VCaP (cell line): ENCODE results near the gene ATF6B.
"Not testable (repeated sequence)": the region's sequence is repeated elsewhere in the genome, so short reads cannot be mapped to it uniquely, and the experiment has no call there.

Experiments used
- H3K27ac ChIP-seq: fragments of 450-650 bp; 2 replicates; pipeline ENCODE4 v1.5.1; 2017
- CTCF ChIP-seq: fragments of 450-650 bp; conservative IDR thresholded peaks from 2 replicates; pipeline ENCODE4 v1.5.1; 2017; ENCODE audit warnings: mild to moderate bottlenecking, moderate library complexity

ATF6B gene

GRCh38 chr6:32109114-32109764, 18.8 kb downstream of the ATF6B start, which contains the start of gene TNXB:
Gene TNXB (minus strand): TSS chr6:32109338. CDS start chr6:32098198, 11,140 bp downstream.
- H3K27ac ChIP-seq = no peak within 1 kb of the TSS
- TF ChIP-seq CTCF = no peak

DNA sequence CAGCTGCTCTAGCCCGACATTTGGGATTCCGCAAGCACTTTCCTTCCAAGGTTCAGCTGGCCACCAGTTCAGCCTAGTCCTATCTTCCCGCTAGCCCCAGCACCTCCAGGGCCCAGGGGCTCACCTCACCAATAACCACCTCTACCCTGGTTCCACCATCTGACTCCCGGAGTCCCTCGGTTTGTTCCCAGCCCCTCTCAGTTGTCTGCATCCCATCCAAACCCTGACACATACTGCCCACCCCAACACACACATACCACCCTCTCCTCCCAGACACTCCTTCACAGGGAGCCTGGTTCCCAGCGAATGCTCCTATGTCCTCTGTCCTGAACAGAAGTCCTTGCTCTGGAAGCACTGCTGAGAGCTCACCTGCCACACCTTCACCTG, 19.3 kb downstream of the ATF6B start:
- no peak for TF ChIP-seq CTCF
- H3K27ac ChIP-seq = no peak overlapping the region

DNA sequence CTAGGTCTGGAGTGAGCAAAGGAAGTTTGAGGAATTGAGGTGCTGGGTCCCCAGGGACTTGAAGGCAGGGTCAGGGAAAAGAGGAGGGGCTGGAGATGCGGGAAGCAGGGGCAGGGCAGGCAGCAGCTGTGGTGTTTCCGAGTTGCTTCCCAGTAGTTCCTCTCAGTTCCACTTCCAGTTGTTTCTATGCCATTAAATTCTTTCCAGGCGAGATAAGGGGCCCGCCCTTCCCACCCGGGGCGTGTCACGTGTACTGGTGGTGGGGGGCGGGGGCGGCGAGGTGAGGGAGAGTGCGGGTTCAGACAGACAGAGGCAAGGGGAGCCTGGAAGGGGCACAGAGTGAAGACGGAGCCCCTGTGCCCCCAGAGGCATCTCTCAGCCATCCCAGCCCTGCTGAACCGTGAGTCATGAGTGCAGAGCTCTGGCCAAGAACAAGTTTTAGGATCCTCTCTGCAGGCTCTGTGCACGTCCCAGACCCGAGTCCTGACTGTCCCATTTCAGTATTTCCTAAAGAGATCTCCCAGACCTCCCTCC, 19.9 kb downstream of the ATF6B start:
- no peak for TF ChIP-seq CTCF
- no peak overlapping the region for H3K27ac ChIP-seq

- TF ChIP-seq CTCF = no peak
- H3K27ac ChIP-seq = no peak overlapping the region
Observed at GRCh38 chr6:32107406-32107805, 20.6 kb downstream of the ATF6B start.

DNA sequence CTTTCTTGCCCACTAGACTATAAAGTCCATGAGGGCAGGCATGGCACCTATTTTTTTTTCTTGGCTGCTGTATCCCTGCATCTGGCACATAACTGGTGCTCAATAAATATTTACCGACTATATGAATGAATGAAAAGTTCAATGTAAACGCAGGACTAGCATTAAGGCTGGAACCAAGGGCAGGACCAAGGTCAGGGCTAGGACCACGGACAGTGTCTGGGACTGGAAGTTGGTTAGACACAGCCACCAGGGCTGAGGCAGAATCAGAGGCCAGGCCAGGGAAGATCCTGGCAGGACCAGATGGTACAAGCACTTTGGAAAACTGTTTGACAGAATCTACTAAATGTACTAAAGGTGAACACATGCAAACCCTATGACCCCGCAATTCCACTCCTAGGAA, 22.6 kb downstream of the ATF6B start:
- no peak for TF ChIP-seq CTCF
- no peak overlapping the region for H3K27ac ChIP-seq

GRCh38 chr6:32102255-32102654, 25.8 kb downstream of the ATF6B start:
- H3K27ac ChIP-seq = no peak overlapping the region
- no peak for TF ChIP-seq CTCF

DNA sequence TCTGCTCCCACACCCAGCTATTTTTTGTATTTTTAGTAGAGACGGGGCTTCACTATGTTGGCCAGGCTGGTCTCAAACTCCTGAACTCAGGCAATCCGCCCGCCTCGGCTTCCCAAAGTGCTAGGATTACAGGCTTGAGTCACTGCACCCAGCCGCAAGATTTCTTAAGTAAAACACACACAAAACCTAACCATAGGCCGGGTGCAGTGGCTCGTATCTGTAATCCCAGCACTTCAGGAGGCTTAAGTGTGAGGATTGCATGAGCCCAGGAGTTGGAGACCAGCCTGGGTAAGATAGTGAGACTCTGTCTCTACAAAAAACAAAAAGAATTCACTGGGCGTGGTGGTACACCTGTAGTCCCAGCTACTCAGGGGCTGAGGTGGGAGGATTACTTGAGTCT, 27.8 kb downstream of the ATF6B start:
- not testable (repeated sequence) for H3K27ac ChIP-seq

GRCh38 chr6:32097364-32097763, 30.7 kb downstream of the ATF6B start:
- no peak overlapping the region for H3K27ac ChIP-seq

More at GRCh38 chr6:32097364-32097763, 30.7 kb downstream of the ATF6B start:
- no peak for TF ChIP-seq CTCF
